GM12892 (cell line): Measurements from ENCODE around the gene TMEM151A.

ENCODE experiments used
- POLR2A ChIP-seq: IDR thresholded peaks from 2 replicates; pipeline ENCODE4 v1.6.1; 2011; ENCODE audit warnings: low read depth, low read length, control low read depth
- POLR2AphosphoS5 ChIP-seq: IDR thresholded peaks from 2 replicates; pipeline ENCODE4 v1.6.1; 2011; ENCODE audit warnings: low read depth, low read length, control low read depth

- 0 out of 2 replicates have a peak, but pooled peaks have one; percentile 8 for TF ChIP-seq POLR2A
- TF ChIP-seq POLR2AphosphoS5: no peak
These were observed 29.0 kb upstream of the TMEM151A start for GRCh38 chr11:66262696-66263095.
